ENCODE measurements around the gene NOTO.

- TF ChIP-seq CTCF (optimal IDR thresholded peaks at IDR 0.05 in 1 of 3, IDR thresholded peaks at IDR 0.05 in 1 of 3, conservative IDR thresholded peaks at IDR 0.05 in 1 of 3; ENCODE audit: extremely low read depth in 1 of 3, insufficient read depth in 2 of 3, low read length in 3 of 3) (no peak), EZH2 (IDR thresholded peaks at IDR 0.05; ENCODE audit: low read length) (no peak)
These were observed 34.8 kb downstream of the NOTO start for GRCh38 chr2:73237168-73237567.
